Measurements from ENCODE around the gene GRN.
"Not testable (repeated sequence)": the region's sequence is repeated elsewhere in the genome, so short reads cannot be mapped to it uniquely, and the experiment has no call there.

Gene GRN

GRCh38 chr17:44322236-44322895, 22.7 kb upstream of the GRN start:
- H3K27ac ChIP-seq (ENCODE audit: low read length), result no peak overlapping the region

GRCh38 chr17:44323359-44324091, 21.6 kb upstream of the GRN start:
- H3K9me3 ChIP-seq (ENCODE audit: control insufficient read depth in 2 of 2, low read length in 2 of 2), result no peaks in the 10 kb centered on the region
- H3K4me3 ChIP-seq (ENCODE audit: low read length in 2 of 2), result peak overlapping the region; percentile 86 to 89
- no peaks in the 10 kb centered on the region for H3K27me3 ChIP-seq (ENCODE audit: control insufficient read depth in 1 of 2, insufficient read depth in 2 of 2, low read length in 2 of 2)
- H3K27ac ChIP-seq (ENCODE audit: low read length), result no peak overlapping the region
- H3K36me3 ChIP-seq (ENCODE audit: control insufficient read depth in 2 of 2, insufficient read depth in 2 of 2, low read length in 2 of 2), result peaks cover 19 to 20% of the 10 kb centered on the region in 2 donors
- H3K9ac ChIP-seq (ENCODE audit: low read length in 2 of 2), result peak overlapping the region; percentile 74 to 88
- H3K4me1 ChIP-seq (ENCODE audit: control insufficient read depth, insufficient read depth, low read length), result peaks cover 20% of the 10 kb centered on the region

More at GRCh38 chr17:44322236-44322895, 22.7 kb upstream of the GRN start:
- Histone ChIP-seq H3K9ac (ENCODE audit: low read length in 2 of 2) (no peak overlapping the region), H3K27me3 (ENCODE audit: control insufficient read depth in 1 of 2, insufficient read depth in 2 of 2, low read length in 2 of 2) (peaks cover 4 to 5% of the 10 kb centered on the region in 2 donors), H3K4me3 (ENCODE audit: low read length in 2 of 2) (no peak overlapping the region), H3K4me1 (ENCODE audit: control insufficient read depth, insufficient read depth, low read length) (peaks cover 20% of the 10 kb centered on the region), H3K36me3 (ENCODE audit: control insufficient read depth in 2 of 2, insufficient read depth in 2 of 2, low read length in 2 of 2) (peaks cover 19 to 20% of the 10 kb centered on the region in 2 donors), H3K9me3 (ENCODE audit: control insufficient read depth in 2 of 2, low read length in 2 of 2) (peaks cover 0 to under 1% of the 10 kb centered on the region in 2 donors)

GRCh38 chr17:44324092-44324570, 21.0 kb upstream of the GRN start:
- Histone ChIP-seq H3K9me3 (ENCODE audit: control insufficient read depth in 2 of 2, low read length in 2 of 2) (no peaks in the 10 kb centered on the region), H3K4me1 (ENCODE audit: control insufficient read depth, insufficient read depth, low read length) (peaks cover 20% of the 10 kb centered on the region)

GRCh38 chr17:44324571-44325275, 20.4 kb upstream of the GRN start, which contains the start of gene SLC25A39:
TSS of gene SLC25A39 (minus strand) at chr17:44324823. CDS start at chr17:44323562, 1,261 bp downstream.
- peak within 1 kb of the TSS; percentile 86 to 89 for H3K4me3 ChIP-seq (ENCODE audit: low read length in 2 of 2)
- no peaks in the 10 kb centered on the region for H3K27me3 ChIP-seq (ENCODE audit: control insufficient read depth in 1 of 2, insufficient read depth in 2 of 2, low read length in 2 of 2)
- peaks cover 20% of the 10 kb centered on the region for H3K4me1 ChIP-seq (ENCODE audit: control insufficient read depth, insufficient read depth, low read length)
- no peaks in the 10 kb centered on the region for H3K9me3 ChIP-seq (ENCODE audit: control insufficient read depth in 2 of 2, low read length in 2 of 2)
- peak within 1 kb of the TSS; percentile 86 to 91 for H3K9ac ChIP-seq (ENCODE audit: low read length in 2 of 2)
- peak within 1 kb of the TSS; percentile 94 for H3K27ac ChIP-seq (ENCODE audit: low read length)
- peaks cover 16 to 17% of the 10 kb centered on the region in 2 donors for H3K36me3 ChIP-seq (ENCODE audit: control insufficient read depth in 2 of 2, insufficient read depth in 2 of 2, low read length in 2 of 2)

More at GRCh38 chr17:44324092-44324570, 21.0 kb upstream of the GRN start:
- Histone ChIP-seq H3K36me3 (ENCODE audit: control insufficient read depth in 2 of 2, insufficient read depth in 2 of 2, low read length in 2 of 2) (peaks cover 19 to 20% of the 10 kb centered on the region in 2 donors), H3K9ac (ENCODE audit: low read length in 2 of 2) (peak overlapping the region; percentile 74 to 88), H3K27me3 (ENCODE audit: control insufficient read depth in 1 of 2, insufficient read depth in 2 of 2, low read length in 2 of 2) (no peaks in the 10 kb centered on the region), H3K4me3 (ENCODE audit: low read length in 2 of 2) (peak overlapping the region; percentile 86 to 89), H3K27ac (ENCODE audit: low read length) (peak overlapping the region; percentile 94)

- no peaks in the 10 kb centered on the region for H3K9me3 ChIP-seq (ENCODE audit: control insufficient read depth in 2 of 2, low read length in 2 of 2)
- peak overlapping the region in 1 of 2 donors; percentile 42 for H3K9ac ChIP-seq (ENCODE audit: low read length in 2 of 2)
- H3K27me3 ChIP-seq (ENCODE audit: control insufficient read depth in 1 of 2, insufficient read depth in 2 of 2, low read length in 2 of 2), result no peaks in the 10 kb centered on the region
- no peak overlapping the region for H3K27ac ChIP-seq (ENCODE audit: low read length)
- H3K4me3 ChIP-seq (ENCODE audit: low read length in 2 of 2), result peak overlapping the region; percentile 38 to 64
- H3K4me1 ChIP-seq (ENCODE audit: control insufficient read depth, insufficient read depth, low read length), result peaks cover 26% of the 10 kb centered on the region
- H3K36me3 ChIP-seq (ENCODE audit: control insufficient read depth in 2 of 2, insufficient read depth in 2 of 2, low read length in 2 of 2), result peaks cover 0 to 3% of the 10 kb centered on the region in 2 donors
Measured at GRCh38 chr17:44326861-44327444, 18.1 kb upstream of the GRN start.

GRCh38 chr17:44327715-44328449, 17.2 kb upstream of the GRN start:
- H3K4me1 ChIP-seq (ENCODE audit: control insufficient read depth, insufficient read depth, low read length), result peaks cover 26% of the 10 kb centered on the region

GRCh38 chr17:44329516-44329915, 15.6 kb upstream of the GRN start:
- not testable (repeated sequence) for H3K9ac ChIP-seq (ENCODE audit: low read length in 2 of 2); H3K36me3 ChIP-seq (ENCODE audit: control insufficient read depth in 2 of 2, insufficient read depth in 2 of 2, low read length in 2 of 2); H3K4me3 ChIP-seq (ENCODE audit: low read length in 2 of 2); H3K27ac ChIP-seq (ENCODE audit: low read length); H3K27me3 ChIP-seq (ENCODE audit: control insufficient read depth in 1 of 2, insufficient read depth in 2 of 2, low read length in 2 of 2); H3K9me3 ChIP-seq (ENCODE audit: control insufficient read depth in 2 of 2, low read length in 2 of 2)
- peaks cover 16% of the 10 kb centered on the region for H3K4me1 ChIP-seq (ENCODE audit: control insufficient read depth, insufficient read depth, low read length)

More at GRCh38 chr17:44327715-44328449, 17.2 kb upstream of the GRN start:
- Histone ChIP-seq H3K9ac (ENCODE audit: low read length in 2 of 2) (no peak overlapping the region), H3K4me3 (ENCODE audit: low read length in 2 of 2) (no peak overlapping the region), H3K27me3 (ENCODE audit: control insufficient read depth in 1 of 2, insufficient read depth in 2 of 2, low read length in 2 of 2) (no peaks in the 10 kb centered on the region), H3K27ac (ENCODE audit: low read length) (no peak overlapping the region), H3K36me3 (ENCODE audit: control insufficient read depth in 2 of 2, insufficient read depth in 2 of 2, low read length in 2 of 2) (no peaks in the 10 kb centered on the region), H3K9me3 (ENCODE audit: control insufficient read depth in 2 of 2, low read length in 2 of 2) (no peaks in the 10 kb centered on the region)

GRCh38 chr17:44330263-44330662, 14.8 kb upstream of the GRN start:
- H3K9me3 ChIP-seq (ENCODE audit: control insufficient read depth in 2 of 2, low read length in 2 of 2); H3K4me3 ChIP-seq (ENCODE audit: low read length in 2 of 2); H3K36me3 ChIP-seq (ENCODE audit: control insufficient read depth in 2 of 2, insufficient read depth in 2 of 2, low read length in 2 of 2); H3K27ac ChIP-seq (ENCODE audit: low read length); H3K9ac ChIP-seq (ENCODE audit: low read length in 2 of 2); H3K27me3 ChIP-seq (ENCODE audit: control insufficient read depth in 1 of 2, insufficient read depth in 2 of 2, low read length in 2 of 2): not testable (repeated sequence)
- peaks cover 14% of the 10 kb centered on the region for H3K4me1 ChIP-seq (ENCODE audit: control insufficient read depth, insufficient read depth, low read length)

GRCh38 chr17:44331249-44331760, 13.8 kb upstream of the GRN start:
- peak overlapping the region in 1 of 2 donors; percentile 5 for H3K9ac ChIP-seq (ENCODE audit: low read length in 2 of 2)
- no peaks in the 10 kb centered on the region for H3K36me3 ChIP-seq (ENCODE audit: control insufficient read depth in 2 of 2, insufficient read depth in 2 of 2, low read length in 2 of 2)
- H3K27ac ChIP-seq (ENCODE audit: low read length), result peak overlapping the region; percentile 6

More at GRCh38 chr17:44331249-44331760, 13.8 kb upstream of the GRN start:
- peaks cover 7% of the 10 kb centered on the region for H3K4me1 ChIP-seq (ENCODE audit: control insufficient read depth, insufficient read depth, low read length)
- no peaks in the 10 kb centered on the region for H3K27me3 ChIP-seq (ENCODE audit: control insufficient read depth in 1 of 2, insufficient read depth in 2 of 2, low read length in 2 of 2)
- no peaks in the 10 kb centered on the region for H3K9me3 ChIP-seq (ENCODE audit: control insufficient read depth in 2 of 2, low read length in 2 of 2)
- H3K4me3 ChIP-seq (ENCODE audit: low read length in 2 of 2), result no peak overlapping the region

Data from stomach smooth muscle (tissue), 2 donors.